Epidermal melanocyte (primary cell): ENCODE measurements around the gene USP6NL.
A peak's percentile ranks its signal among the peaks of the same experiment; 100 is the strongest.

Experiments used
- DNase-seq: peaks from one replicate; pipeline ENCODE4 v3.0.0; 2011; ENCODE audit warnings: low spot score; ENCODE audit not compliant: insufficient read length

USP6NL gene

GRCh38 chr10:11553773-11554381 is 57.6 kb downstream of the USP6NL start:
- DNase-seq, result no peak

- DNase-seq, result peak; percentile 24
Measured at GRCh38 chr10:11551916-11552602, 59.4 kb downstream of the USP6NL start.

- no peak for DNase-seq
Measured at GRCh38 chr10:11551104-11551503, 60.3 kb downstream of the USP6NL start.

- DNase-seq, result no peak
Measured at GRCh38 chr10:11548768-11549099, 62.7 kb downstream of the USP6NL start.

GRCh38 chr10:11548065-11548767 is 63.2 kb downstream of the USP6NL start:
- DNase-seq, result no peak

- DNase-seq, result no peak
Measured at GRCh38 chr10:11546581-11546980, 64.9 kb downstream of the USP6NL start.

GRCh38 chr10:11541296-11541695 is 70.2 kb downstream of the USP6NL start:
- no peak for DNase-seq

GRCh38 chr10:11539191-11539868 is 72.1 kb downstream of the USP6NL start:
- DNase-seq, result no peak

GRCh38 chr10:11538834-11539190 is 72.6 kb downstream of the USP6NL start:
- no peak for DNase-seq

GRCh38 chr10:11536228-11536627 is 75.2 kb downstream of the USP6NL start:
- no peak for DNase-seq

GRCh38 chr10:11535346-11535959 is 76.0 kb downstream of the USP6NL start:
- no peak for DNase-seq

- DNase-seq, result no peak
Measured at GRCh38 chr10:11533328-11533781, 78.1 kb downstream of the USP6NL start.

- no peak for DNase-seq
Measured at GRCh38 chr10:11532306-11532705, 79.1 kb downstream of the USP6NL start.

GRCh38 chr10:11530806-11531205 is 80.6 kb downstream of the USP6NL start:
- no peak for DNase-seq

- DNase-seq, result no peak
Measured at GRCh38 chr10:11529276-11529903, 82.1 kb downstream of the USP6NL start.

- no peak for DNase-seq
Measured at GRCh38 chr10:11528286-11528685, 83.2 kb downstream of the USP6NL start.

- DNase-seq, result no peak
Measured at GRCh38 chr10:11527691-11528255, 83.7 kb downstream of the USP6NL start.

GRCh38 chr10:11527068-11527467 is 84.4 kb downstream of the USP6NL start:
- no peak for DNase-seq

GRCh38 chr10:11525503-11525902 is 85.9 kb downstream of the USP6NL start:
- no peak for DNase-seq

- no peak for DNase-seq
Measured at GRCh38 chr10:11522821-11523245, 88.6 kb downstream of the USP6NL start.

- DNase-seq, result no peak
Measured at GRCh38 chr10:11521860-11522259, 89.6 kb downstream of the USP6NL start.
